Fibroblast of the aortic adventitia (primary cell): ENCODE data around the gene PRDX6. TPM values are rescaled to one million over a fixed set of nuclear protein-coding genes. Genes with fewer than 3 reads are reported as not detected.

Source experiments
- DNase-seq: peaks from one replicate; pipeline ENCODE4 v3.0.0-alpha.2; 2010; ENCODE audit warnings: low read depth
- H3K4me3 ChIP-seq: 2 replicates; pipeline ENCODE4 v1.5.1; 2011; ENCODE audit warnings: low read depth, mild to moderate bottlenecking, control low read depth, low read length, moderate library complexity
- total RNA-seq: library from RNA; depleted of rRNA; stranded (reverse); fragments of >200 nt; gene quantifications from 2 replicates; pipeline ENCODE4 v1.2.3, GENCODE V29; 2012; ENCODE audit warnings: low replicate concordance
- TF ChIP-seq, protein P1 (sequence below): IDR thresholded peaks from 2 replicates; pipeline ENCODE4 v1.5.1; 2011; ENCODE audit warnings: mild to moderate bottlenecking, low read length, control low read depth, inconsistent platforms; ENCODE audit not compliant: insufficient read depth

PRDX6 gene
- total RNA-seq, 1 donor: 185 TPM

DNA sequence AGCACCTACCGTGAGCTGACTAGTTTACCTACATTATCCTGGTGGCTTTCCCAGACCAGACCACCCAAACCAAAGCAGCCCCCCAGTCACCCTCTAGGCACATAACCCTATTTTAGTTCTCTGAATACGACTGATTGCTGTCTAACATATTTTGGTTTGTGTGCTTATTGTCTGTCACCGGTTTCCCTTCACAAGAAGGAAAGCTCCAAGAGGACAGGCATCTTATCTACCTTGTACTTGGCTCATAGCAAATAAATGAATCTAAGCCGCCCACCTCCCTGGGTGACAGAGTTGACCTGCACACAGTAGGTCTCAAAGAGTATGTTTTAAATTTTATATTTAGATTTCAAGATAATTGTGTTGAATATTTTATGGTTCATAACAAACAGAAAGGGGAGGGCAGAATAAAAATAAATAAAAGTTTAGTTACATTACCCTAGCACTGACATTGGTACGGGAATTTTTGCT lies 904 bp upstream of the PRDX6 start:
- TF ChIP-seq, protein P1, sequence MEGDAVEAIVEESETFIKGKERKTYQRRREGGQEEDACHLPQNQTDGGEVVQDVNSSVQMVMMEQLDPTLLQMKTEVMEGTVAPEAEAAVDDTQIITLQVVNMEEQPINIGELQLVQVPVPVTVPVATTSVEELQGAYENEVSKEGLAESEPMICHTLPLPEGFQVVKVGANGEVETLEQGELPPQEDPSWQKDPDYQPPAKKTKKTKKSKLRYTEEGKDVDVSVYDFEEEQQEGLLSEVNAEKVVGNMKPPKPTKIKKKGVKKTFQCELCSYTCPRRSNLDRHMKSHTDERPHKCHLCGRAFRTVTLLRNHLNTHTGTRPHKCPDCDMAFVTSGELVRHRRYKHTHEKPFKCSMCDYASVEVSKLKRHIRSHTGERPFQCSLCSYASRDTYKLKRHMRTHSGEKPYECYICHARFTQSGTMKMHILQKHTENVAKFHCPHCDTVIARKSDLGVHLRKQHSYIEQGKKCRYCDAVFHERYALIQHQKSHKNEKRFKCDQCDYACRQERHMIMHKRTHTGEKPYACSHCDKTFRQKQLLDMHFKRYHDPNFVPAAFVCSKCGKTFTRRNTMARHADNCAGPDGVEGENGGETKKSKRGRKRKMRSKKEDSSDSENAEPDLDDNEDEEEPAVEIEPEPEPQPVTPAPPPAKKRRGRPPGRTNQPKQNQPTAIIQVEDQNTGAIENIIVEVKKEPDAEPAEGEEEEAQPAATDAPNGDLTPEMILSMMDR: no peak
- peak overlapping the region; percentile 85 for H3K4me3 ChIP-seq
- no peak for DNase-seq

- peak overlapping the region; percentile 85 for H3K4me3 ChIP-seq
- TF ChIP-seq, protein P1: no peak
- DNase-seq: peak; percentile 76
Observed at GRCh38 chr1:173476665-173477285, 360 bp upstream of the PRDX6 start.

- peak; percentile 90 for DNase-seq
Observed at GRCh38 chr1:173478094-173478674, 1.0 kb downstream of the PRDX6 start.

DNA sequence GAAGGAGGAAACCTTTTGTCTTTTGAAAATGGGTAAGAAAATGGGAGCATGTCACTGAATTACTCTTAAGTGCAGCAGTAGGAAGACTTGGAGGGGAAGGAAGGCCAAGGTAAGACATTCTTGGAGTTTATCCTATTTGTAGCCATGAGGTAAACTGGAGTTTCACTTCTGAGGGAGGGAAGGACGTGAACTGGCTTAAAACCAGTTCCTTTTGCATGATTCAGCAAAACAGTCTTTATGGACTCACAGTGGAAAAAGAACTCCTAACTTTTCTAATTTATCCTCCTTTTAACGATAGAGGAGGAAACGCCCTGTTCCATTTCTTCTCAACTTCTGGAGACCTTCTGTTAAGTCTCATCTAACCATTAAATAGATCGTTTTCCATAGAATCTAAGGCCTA lies 2.5 kb downstream of the PRDX6 start:
- H3K4me3 ChIP-seq: peak overlapping the region; percentile 90
- TF ChIP-seq, protein P1: no peak
- peak; percentile 58 for DNase-seq

More at GRCh38 chr1:173478094-173478674, 1.0 kb downstream of the PRDX6 start:
- TF ChIP-seq, protein P1: no peak
- peak overlapping the region; percentile 90 for H3K4me3 ChIP-seq

GRCh38 chr1:173481195-173481772 lies 4.1 kb downstream of the PRDX6 start:
- DNase-seq: no peak
- TF ChIP-seq, protein P1: no peak
- no peak overlapping the region for H3K4me3 ChIP-seq

GRCh38 chr1:173482683-173483082 lies 5.5 kb downstream of the PRDX6 start:
- DNase-seq: no peak
- TF ChIP-seq, protein P1: no peak
- H3K4me3 ChIP-seq: no peak overlapping the region
